Measurements from ENCODE around the gene DRD3. TPM values are rescaled to one million over a fixed set of nuclear protein-coding genes. Genes with fewer than 3 reads are reported as not detected.

DRD3 gene
- total and polyA plus RNA-seq, 2 donors (not counting 3 experiments of a cell fraction or from before 2014, with no cell fraction given) = not detected

- no peak overlapping the region for H3K27ac ChIP-seq (ENCODE audit: insufficient read depth, low read depth, low read length)
- no peaks in the 10 kb centered on the region for H3K79me2 ChIP-seq (ENCODE audit: control insufficient read depth, insufficient read depth, low read length)
- no peak overlapping the region for H2AFZ ChIP-seq (ENCODE audit: low read depth, low read length)
- peak; percentile 14 to 30 for TF ChIP-seq CTCF (IDR thresholded peaks at IDR 0.05; ENCODE audit: extremely low read depth in 1 of 2, insufficient read depth in 1 of 2, low read depth in 1 of 2, low read length in 2 of 2)
- TF ChIP-seq POLR2A (IDR thresholded peaks at IDR 0.05; ENCODE audit: low read depth, low read length) = no peak
- TF ChIP-seq FOS (IDR thresholded peaks at IDR 0.05; ENCODE audit: borderline replicate concordance, insufficient read depth, low read length) = no peak
- TF ChIP-seq MYC (IDR thresholded peaks at IDR 0.05; ENCODE audit: low read depth, low read length) = no peak
- H3K27me3 ChIP-seq (ENCODE audit: control insufficient read depth in 2 of 2, insufficient read depth in 2 of 2, low read length in 2 of 2) = peaks cover 12 to 24% of the 10 kb centered on the region in 2 experiments
- ChIA-PET CTCF (interaction anchor here (0.7 to 2.7 kb wide), 9 partner anchors 15 to 443 kb away, joined by 3 to 23 read pairs (median 4); partner anchors contain the start of gene GRAMD1C), POLR2A (no interaction called here)
- no peak overlapping the region for H3K4me2 ChIP-seq (ENCODE audit: insufficient read depth, low read length)
- H3K4me3 ChIP-seq (replicated peaks in 1 of 3; ENCODE audit: insufficient read depth in 1 of 3, low read depth in 1 of 3, low read length in 3 of 3) = no peak overlapping the region
- no peaks in the 10 kb centered on the region for H3K36me3 ChIP-seq (ENCODE audit: control insufficient read depth in 2 of 2, extremely low read depth in 1 of 2, insufficient read depth in 2 of 2, low read length in 2 of 2)
- H3K9me1 ChIP-seq (replicated peaks; ENCODE audit: control insufficient read depth, extremely low read depth, insufficient read depth, low read length) = no peaks in the 10 kb centered on the region
- no peaks in the 10 kb centered on the region for H4K20me1 ChIP-seq (replicated peaks; ENCODE audit: control insufficient read depth, extremely low read depth, insufficient read depth, low read length)
- H3K9me3 ChIP-seq (replicated peaks; ENCODE audit: control insufficient read depth, insufficient read depth, low read length) = no peaks in the 10 kb centered on the region
- H3K9ac ChIP-seq (replicated peaks; ENCODE audit: extremely low read depth, insufficient read depth, low read length) = no peak overlapping the region
- FAIRE-seq = no peak
- H3K4me1 ChIP-seq (ENCODE audit: control insufficient read depth, extremely low read depth, insufficient read depth, low read length) = no peaks in the 10 kb centered on the region
- dilution Hi-C loops (cut with MboI; ENCODE audit: extremely low pct_ligation_motif_present, low sequenced_read_pairs) (no loop called here), intact Hi-C loops (cut with micrococcal nuclease) (no loop called here)
- no TSS peak for BruUV-seq (replicated peaks)
- DNase-seq (ENCODE audit: low read depth, low spot score) = peak; percentile 19
These were observed 723 bp upstream of the DRD3 start for GRCh38 chr3:114179575-114179974.

DNA sequence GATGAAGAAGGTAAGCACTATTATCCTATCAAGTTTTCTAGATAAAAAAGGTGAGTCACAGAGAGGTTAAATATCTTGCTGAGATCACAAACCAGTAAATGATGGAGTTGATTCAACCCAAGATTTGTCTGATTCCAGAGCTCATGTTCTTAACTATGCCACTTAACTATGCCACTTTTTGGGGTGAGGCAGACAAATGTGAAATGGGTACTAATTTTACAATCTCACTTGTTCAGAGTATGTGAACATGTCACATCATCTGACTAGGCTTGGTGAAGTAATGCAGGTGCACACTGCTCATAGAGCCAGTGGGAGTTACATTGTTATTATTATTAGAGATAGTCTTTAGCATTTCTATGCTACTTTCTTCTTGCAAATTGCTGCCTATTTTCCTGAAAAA lies 2.0 kb downstream of the DRD3 start:
- DNase-seq (ENCODE audit: low read depth, low spot score) = no peak
- no peaks in the 10 kb centered on the region for H3K4me1 ChIP-seq (ENCODE audit: control insufficient read depth, extremely low read depth, insufficient read depth, low read length)
- H3K4me3 ChIP-seq (replicated peaks in 1 of 3; ENCODE audit: insufficient read depth in 1 of 3, low read depth in 1 of 3, low read length in 3 of 3) = no peak overlapping the region
- BruUV-seq (replicated peaks) = no TSS peak
- dilution Hi-C loops (cut with MboI; ENCODE audit: extremely low pct_ligation_motif_present, low sequenced_read_pairs) (no loop called here), intact Hi-C loops (cut with micrococcal nuclease) (no loop called here)
- TF ChIP-seq CTCF (IDR thresholded peaks at IDR 0.05; ENCODE audit: extremely low read depth in 1 of 2, insufficient read depth in 1 of 2, low read depth in 1 of 2, low read length in 2 of 2) (no peak), MAX (IDR thresholded peaks at IDR 0.05; ENCODE audit: insufficient read depth, insufficient read length) (no peak), EZH2 (IDR thresholded peaks at IDR 0.05; ENCODE audit: borderline replicate concordance, low read depth, low read length, severe bottlenecking) (no peak), GATA2 (IDR thresholded peaks at IDR 0.05; ENCODE audit: insufficient read depth, insufficient read length, low read depth, low read length) (no peak), POLR2A (IDR thresholded peaks at IDR 0.05; ENCODE audit: low read depth, low read length) (no peak), POLR2AphosphoS5 (IDR thresholded peaks at IDR 0.05; ENCODE audit: insufficient read depth, low read depth, low read length) (no peak), FOS (IDR thresholded peaks at IDR 0.05; ENCODE audit: borderline replicate concordance, insufficient read depth, low read length) (no peak), MYC (IDR thresholded peaks at IDR 0.05; ENCODE audit: low read depth, low read length) (no peak), JUN (IDR thresholded peaks at IDR 0.05; ENCODE audit: borderline replicate concordance, insufficient read depth, insufficient read length, low read depth) (no peak)
- no peaks in the 10 kb centered on the region for H3K9me3 ChIP-seq (replicated peaks; ENCODE audit: control insufficient read depth, insufficient read depth, low read length)
- H3K27ac ChIP-seq (ENCODE audit: insufficient read depth, low read depth, low read length) = no peak overlapping the region
- no peak overlapping the region for H3K4me2 ChIP-seq (ENCODE audit: insufficient read depth, low read length)
- H4K20me1 ChIP-seq (replicated peaks; ENCODE audit: control insufficient read depth, extremely low read depth, insufficient read depth, low read length) = no peaks in the 10 kb centered on the region
- no peak overlapping the region for H2AFZ ChIP-seq (ENCODE audit: low read depth, low read length)
- no peak for FAIRE-seq
- H3K27me3 ChIP-seq (ENCODE audit: control insufficient read depth in 2 of 2, insufficient read depth in 2 of 2, low read length in 2 of 2) = peaks cover 12 to 13% of the 10 kb centered on the region in 2 experiments
- H3K36me3 ChIP-seq (ENCODE audit: control insufficient read depth in 2 of 2, extremely low read depth in 1 of 2, insufficient read depth in 2 of 2, low read length in 2 of 2) = no peaks in the 10 kb centered on the region
- H3K9ac ChIP-seq (replicated peaks; ENCODE audit: extremely low read depth, insufficient read depth, low read length) = no peak overlapping the region
- ChIA-PET CTCF (interaction anchor here (0.6 to 2.1 kb wide), 4 partner anchors 18 to 334 kb away, joined by 3 to 5 read pairs (median 4); no protein-coding TSS in a partner anchor), POLR2A (no interaction called here)
- no peaks in the 10 kb centered on the region for H3K9me1 ChIP-seq (replicated peaks; ENCODE audit: control insufficient read depth, extremely low read depth, insufficient read depth, low read length)
- no peaks in the 10 kb centered on the region for H3K79me2 ChIP-seq (ENCODE audit: control insufficient read depth, insufficient read depth, low read length)
